Heart left ventricle (tissue), 13 donors: ENCODE results near the gene CCNYL1.

ENCODE experiments used
- CTCF ChIP-seq, 12 donors: fragments of 200-600 bp; sonication (generic) in 4 of 12; IDR thresholded peaks; one replicate each; pipeline versions ENCODE4 v1.5.0 to v1.8.0; 2018 to 2022; ENCODE audit warnings: antibody characterized with exemption in 12 of 12, mild to moderate bottlenecking in 5 of 12
- POLR2A ChIP-seq, 2 donors: fragments of 450-650 bp; IDR thresholded peaks; one replicate each; pipeline ENCODE4 v1.6.1; 2017; ENCODE audit warnings: antibody characterized with exemption in 2 of 2, mild to moderate bottlenecking in 2 of 2, moderate library complexity in 2 of 2
- donor health status: ischemic (EF 13 %, LVEDD 7.1; RV severe dilation, severe dysfunction).
- donor health status: DM: no; HTN: yes; CAD: no.
- donor health status: DM: no; HTN: no; CAD: no.
- donor health status: ischemic (EF 25% LVEDD 6.9; RV normal size, moderate dysfunction).
- donor health status: ischemic (EF 25% LVEDD 5.7; RV mildly dilated, moderate dysfunction).
- donor health status: ischemic (EF 35%, LVEDD 5.7; RV mildly dilated, moderate dysfunction).
- donor health status: nonischemic (EF 11% LVEDD 7.7; RV severe dilation, severe dysfunction).
- donor health status: DM: yes; HTN: yes; CAD: no.
- donor health status: PGD.
- donor health status: ischemic (EF 29% LVEDD 5.4; RV normal size, mild dysfunction).
- donor health status: nonischemic (EF 23%, LVEDD 6.1; RV moderate dilation, normal function).

- TF ChIP-seq CTCF (IDR thresholded peaks at IDR 0.05) (no peak), POLR2A (IDR thresholded peaks at IDR 0.05) (no peak)
Measured at GRCh38 chr2:207787017-207787416, 75.6 kb downstream of the CCNYL1 start.
